ENCODE results near the gene ARPP21.

DNA sequence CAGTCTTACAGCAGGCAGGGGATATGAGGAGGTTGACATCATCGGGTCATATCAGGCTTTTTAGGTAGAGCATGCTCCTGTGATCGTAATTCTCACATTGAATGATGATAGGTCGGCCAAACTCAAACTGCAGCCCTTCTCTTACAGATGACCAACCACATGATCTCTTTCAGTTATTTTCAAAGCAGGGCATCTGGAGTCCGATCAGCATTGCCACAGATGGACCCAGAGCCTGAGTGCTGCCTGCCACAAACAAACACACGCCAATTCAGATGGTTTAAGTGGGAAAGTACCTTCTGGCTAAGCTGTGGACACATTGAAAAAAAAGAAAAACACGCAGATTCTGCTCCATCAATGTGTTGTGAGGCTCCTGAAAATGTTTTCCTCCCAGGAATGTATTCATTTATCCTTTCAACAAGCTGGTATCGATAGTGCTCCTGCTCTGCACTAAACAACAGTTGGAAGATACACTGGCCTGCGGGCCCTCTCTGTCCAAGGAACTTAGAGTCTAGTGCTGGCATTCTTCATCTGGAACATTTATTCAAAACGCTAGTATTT lies 31.2 kb downstream of the ARPP21 start:
- TF ChIP-seq, protein P1, sequence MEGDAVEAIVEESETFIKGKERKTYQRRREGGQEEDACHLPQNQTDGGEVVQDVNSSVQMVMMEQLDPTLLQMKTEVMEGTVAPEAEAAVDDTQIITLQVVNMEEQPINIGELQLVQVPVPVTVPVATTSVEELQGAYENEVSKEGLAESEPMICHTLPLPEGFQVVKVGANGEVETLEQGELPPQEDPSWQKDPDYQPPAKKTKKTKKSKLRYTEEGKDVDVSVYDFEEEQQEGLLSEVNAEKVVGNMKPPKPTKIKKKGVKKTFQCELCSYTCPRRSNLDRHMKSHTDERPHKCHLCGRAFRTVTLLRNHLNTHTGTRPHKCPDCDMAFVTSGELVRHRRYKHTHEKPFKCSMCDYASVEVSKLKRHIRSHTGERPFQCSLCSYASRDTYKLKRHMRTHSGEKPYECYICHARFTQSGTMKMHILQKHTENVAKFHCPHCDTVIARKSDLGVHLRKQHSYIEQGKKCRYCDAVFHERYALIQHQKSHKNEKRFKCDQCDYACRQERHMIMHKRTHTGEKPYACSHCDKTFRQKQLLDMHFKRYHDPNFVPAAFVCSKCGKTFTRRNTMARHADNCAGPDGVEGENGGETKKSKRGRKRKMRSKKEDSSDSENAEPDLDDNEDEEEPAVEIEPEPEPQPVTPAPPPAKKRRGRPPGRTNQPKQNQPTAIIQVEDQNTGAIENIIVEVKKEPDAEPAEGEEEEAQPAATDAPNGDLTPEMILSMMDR (conservative IDR thresholded peaks at IDR 0.05), result no peak
- no peak for TF ChIP-seq ZFX (IDR thresholded peaks at IDR 0.05)
